Colonic mucosa (tissue), 4 donors: ENCODE results near the gene GALNT17. TPM values are rescaled to one million over a fixed set of nuclear protein-coding genes. Genes with fewer than 3 reads are reported as not detected.

Source experiments
- DNase-seq: peaks from one replicate; pipeline ENCODE4 v3.0.0-alpha.2; 2020
- H3K27ac ChIP-seq: fragments of 200-600 bp; one replicate; pipeline ENCODE4 v1.8.0; 2021
- H3K27me3 ChIP-seq: fragments of 200-600 bp; one replicate; pipeline ENCODE4 v1.8.0; 2021
- H3K36me3 ChIP-seq: fragments of 200-600 bp; one replicate; pipeline ENCODE4 v1.8.0; 2021
- H3K4me1 ChIP-seq: fragments of 200-600 bp; one replicate; pipeline ENCODE4 v1.8.0; 2021; ENCODE audit warnings: mild to moderate bottlenecking
- H3K4me3 ChIP-seq: fragments of 200-600 bp; one replicate; pipeline ENCODE4 v1.8.0; 2021
- H3K9ac ChIP-seq, 2 donors: one replicate each; pipeline ENCODE4 v1.7.0; 2013; ENCODE audit warnings: control low read depth in 2 of 2, low read depth in 2 of 2, low read length in 2 of 2
- H3K9me3 ChIP-seq: fragments of 200-600 bp; one replicate; pipeline ENCODE4 v1.8.0; 2021
- CTCF ChIP-seq: fragments of 200-600 bp; IDR thresholded peaks from one replicate; pipeline ENCODE4 v1.8.0; 2022; ENCODE audit warnings: antibody characterized with exemption, mild to moderate bottlenecking
- intact Hi-C: fragments of 100-400 bp; cut with DNase I; formaldehyde crosslinking; loops from one replicate; pipeline ENCODE4 v1.14.1; 2022
- total RNA-seq, 2 donors: library from RNA; stranded (reverse); fragmentation: NEBNext Ultra II Directional in 1 of 2; extraction: Animal tissue kit (Norgen Biotek cat#: 25700) in 1 of 2; gene quantifications; one replicate each; pipeline ENCODE4 v1.2.1, GENCODE V29; 2021
- donor health status: healthy.
- donor health status: DM: no; HTN: no; CAD: no.
- donor health status: DM: no; HTN: no; CAD: no.

The GALNT17 gene
- total RNA-seq, 2 donors from 2014 or later: 0.37 to 1.3 TPM

- Histone ChIP-seq H3K9me3 (no peaks in the 10 kb centered on the region), H3K36me3 (no peaks in the 10 kb centered on the region), H3K27ac (no peak overlapping the region), H3K4me3 (no peak overlapping the region), H3K27me3 (no peaks in the 10 kb centered on the region), H3K4me1 (no peaks in the 10 kb centered on the region), H3K9ac (no peak overlapping the region)
- intact Hi-C loops: no loop called here
- no peak for TF ChIP-seq CTCF
- DNase-seq: no peak
These were observed 208.0 kb downstream of the GALNT17 start for GRCh38 chr7:71339924-71340323.

- intact Hi-C loops: no loop called here
- H3K9ac ChIP-seq: no peak overlapping the region
- no peaks in the 10 kb centered on the region for H3K9me3 ChIP-seq
- no peak for TF ChIP-seq CTCF
- no peaks in the 10 kb centered on the region for H3K27me3 ChIP-seq
- H3K36me3 ChIP-seq: no peaks in the 10 kb centered on the region
- no peaks in the 10 kb centered on the region for H3K4me1 ChIP-seq
- no peak overlapping the region for H3K4me3 ChIP-seq
- no peak for DNase-seq
- no peak overlapping the region for H3K27ac ChIP-seq
These were observed 210.3 kb downstream of the GALNT17 start for GRCh38 chr7:71342202-71342601.

- Histone ChIP-seq H3K27me3 (no peaks in the 10 kb centered on the region), H3K27ac (no peak overlapping the region), H3K9ac (no peak overlapping the region), H3K4me1 (no peaks in the 10 kb centered on the region), H3K9me3 (no peaks in the 10 kb centered on the region), H3K4me3 (no peak overlapping the region), H3K36me3 (no peaks in the 10 kb centered on the region)
- no peak for DNase-seq
- TF ChIP-seq CTCF: no peak
- intact Hi-C loops: no loop called here
These were observed 211.1 kb downstream of the GALNT17 start for GRCh38 chr7:71343039-71343438.

- no peaks in the 10 kb centered on the region for H3K9me3 ChIP-seq
- DNase-seq: no peak
These were observed 211.9 kb downstream of the GALNT17 start for GRCh38 chr7:71343892-71344291.

GRCh38 chr7:71345117-71345884, 213.4 kb downstream of the GALNT17 start:
- DNase-seq: no peak
- no peaks in the 10 kb centered on the region for H3K36me3 ChIP-seq
- H3K4me1 ChIP-seq: no peaks in the 10 kb centered on the region
- H3K27me3 ChIP-seq: no peaks in the 10 kb centered on the region
- TF ChIP-seq CTCF: no peak
- no peaks in the 10 kb centered on the region for H3K9me3 ChIP-seq
- H3K9ac ChIP-seq: no peak overlapping the region
- intact Hi-C loops: no loop called here
- no peak overlapping the region for H3K4me3 ChIP-seq
- no peak overlapping the region for H3K27ac ChIP-seq

More at GRCh38 chr7:71343892-71344291, 211.9 kb downstream of the GALNT17 start:
- no peak overlapping the region for H3K9ac ChIP-seq
- no peaks in the 10 kb centered on the region for H3K4me1 ChIP-seq
- no peak for TF ChIP-seq CTCF
- intact Hi-C loops: no loop called here
- no peak overlapping the region for H3K27ac ChIP-seq
- H3K27me3 ChIP-seq: no peaks in the 10 kb centered on the region
- H3K36me3 ChIP-seq: no peaks in the 10 kb centered on the region
- H3K4me3 ChIP-seq: no peak overlapping the region
